Measurements from ENCODE around the gene RAX. TPM values are rescaled to one million over a fixed set of nuclear protein-coding genes. Genes with fewer than 3 reads are reported as not detected.

The RAX gene
- total and polyA plus RNA-seq, 8 donors, result 0.05 TPM; not detected in 7

GRCh38 chr18:59220784-59221765 lies 52.2 kb downstream of the RAX start:
- TF ChIP-seq, protein P1, sequence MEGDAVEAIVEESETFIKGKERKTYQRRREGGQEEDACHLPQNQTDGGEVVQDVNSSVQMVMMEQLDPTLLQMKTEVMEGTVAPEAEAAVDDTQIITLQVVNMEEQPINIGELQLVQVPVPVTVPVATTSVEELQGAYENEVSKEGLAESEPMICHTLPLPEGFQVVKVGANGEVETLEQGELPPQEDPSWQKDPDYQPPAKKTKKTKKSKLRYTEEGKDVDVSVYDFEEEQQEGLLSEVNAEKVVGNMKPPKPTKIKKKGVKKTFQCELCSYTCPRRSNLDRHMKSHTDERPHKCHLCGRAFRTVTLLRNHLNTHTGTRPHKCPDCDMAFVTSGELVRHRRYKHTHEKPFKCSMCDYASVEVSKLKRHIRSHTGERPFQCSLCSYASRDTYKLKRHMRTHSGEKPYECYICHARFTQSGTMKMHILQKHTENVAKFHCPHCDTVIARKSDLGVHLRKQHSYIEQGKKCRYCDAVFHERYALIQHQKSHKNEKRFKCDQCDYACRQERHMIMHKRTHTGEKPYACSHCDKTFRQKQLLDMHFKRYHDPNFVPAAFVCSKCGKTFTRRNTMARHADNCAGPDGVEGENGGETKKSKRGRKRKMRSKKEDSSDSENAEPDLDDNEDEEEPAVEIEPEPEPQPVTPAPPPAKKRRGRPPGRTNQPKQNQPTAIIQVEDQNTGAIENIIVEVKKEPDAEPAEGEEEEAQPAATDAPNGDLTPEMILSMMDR (IDR thresholded peaks at IDR 0.05), result no peak
- TF ChIP-seq POLR2A (IDR thresholded peaks at IDR 0.05) (no peak), EP300 (IDR thresholded peaks at IDR 0.05) (no peak), POLR2AphosphoS5 (IDR thresholded peaks at IDR 0.05) (no peak)
- Histone ChIP-seq H3K4me1 (peaks cover 9 to 19% (median 16%) of the 10 kb centered on the region in 4 donors), H3K36me3 (no peaks in the 10 kb centered on the region), H3K4me3 (no peak overlapping the region), H3K27ac (no peak overlapping the region), H3K9me3 (no peaks in the 10 kb centered on the region), H3K27me3 (peaks cover 0 to 78% (median 39%) of the 10 kb centered on the region in 3 donors)
- intact Hi-C loops (cut with DNase I; ENCODE audit: low total_unique reads), result no loop called here
- WGBS, 5 donors, result 3 to 5% (median 5%) methylated on average over 47 of the region's 47 CpGs
- DNase-seq, result peak in 1 of 2 donors; percentile 30

- peak overlapping the region in 1 of 4 donors; percentile 25 for H3K4me3 ChIP-seq
- H3K27ac ChIP-seq, result no peak overlapping the region
- H3K36me3 ChIP-seq, result no peaks in the 10 kb centered on the region
- H3K27me3 ChIP-seq, result peaks cover 0 to 78% (median 39%) of the 10 kb centered on the region in 3 donors
- WGBS, 5 donors, result 2 to 8% (median 4%) methylated on average over 33 to 46 of the region's 46 CpGs
- TF ChIP-seq POLR2A (IDR thresholded peaks at IDR 0.05), result no peak
- TF ChIP-seq POLR2AphosphoS5 (IDR thresholded peaks at IDR 0.05), result no peak
- no peak for TF ChIP-seq EP300 (IDR thresholded peaks at IDR 0.05)
- TF ChIP-seq, protein P1 (IDR thresholded peaks at IDR 0.05), result no peak
- intact Hi-C loops (cut with DNase I; ENCODE audit: low total_unique reads), result no loop called here
- H3K4me1 ChIP-seq, result peaks cover 9 to 19% (median 16%) of the 10 kb centered on the region in 4 donors
- no peaks in the 10 kb centered on the region for H3K9me3 ChIP-seq
- DNase-seq, result peak in 1 of 2 donors; percentile 19
These were observed 53.0 kb downstream of the RAX start for GRCh38 chr18:59220164-59220783.

GRCh38 chr18:59219672-59220163 lies 53.5 kb downstream of the RAX start, which contains the start of gene GRP:
Gene GRP, plus strand, starts transcription at chr18:59220158. Its CDS starts 108 bp downstream, at chr18:59220266.
- H3K4me1 ChIP-seq, result peaks cover 9 to 19% (median 16%) of the 10 kb centered on the region in 4 donors
- WGBS, 5 donors, result 4 to 6% (median 4%) methylated on average over 26 to 29 of the region's 29 CpGs
- H3K27ac ChIP-seq, result no peak within 1 kb of the TSS
- TF ChIP-seq POLR2A (IDR thresholded peaks at IDR 0.05), result no peak
- TF ChIP-seq, protein P1 (IDR thresholded peaks at IDR 0.05), result no peak
- no peaks in the 10 kb centered on the region for H3K36me3 ChIP-seq
- peak in 1 of 2 donors; percentile 12 for DNase-seq
- H3K27me3 ChIP-seq, result peaks cover 0 to 78% (median 39%) of the 10 kb centered on the region in 3 donors
- no peaks in the 10 kb centered on the region for H3K9me3 ChIP-seq
- H3K4me3 ChIP-seq, result peak within 1 kb of the TSS in 1 of 4 donors; percentile 25
- intact Hi-C loops (cut with DNase I; ENCODE audit: low total_unique reads), result no loop called here

DNA sequence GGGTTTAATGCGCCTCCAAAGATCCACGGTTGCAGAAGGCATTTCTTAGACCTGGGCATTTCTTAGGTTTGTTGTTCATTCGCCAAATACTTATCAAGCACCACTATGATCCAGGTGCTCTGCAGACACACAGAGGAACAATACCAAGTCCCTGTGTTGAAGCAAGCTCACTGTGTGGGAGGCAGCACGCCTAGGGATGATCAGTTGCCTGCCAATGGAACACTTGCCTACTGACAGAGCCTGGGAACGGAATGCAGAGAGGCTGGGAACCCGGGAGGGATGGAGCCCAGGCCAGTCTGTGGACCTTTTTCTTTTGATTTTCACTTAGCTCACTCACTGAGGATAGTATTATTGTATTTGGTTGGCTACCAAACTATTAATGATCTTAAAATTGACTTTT lies 55.2 kb downstream of the RAX start:
- Histone ChIP-seq H3K36me3 (no peaks in the 10 kb centered on the region), H3K4me1 (peaks cover 9 to 19% (median 16%) of the 10 kb centered on the region in 4 donors), H3K9me3 (no peaks in the 10 kb centered on the region), H3K27ac (no peak overlapping the region), H3K27me3 (peaks cover 0 to 80% (median 39%) of the 10 kb centered on the region in 3 donors), H3K4me3 (no peak overlapping the region)
- 72 to 76% (median 76%) methylated on average over 6 of the region's 6 CpGs for WGBS, 5 donors
- no peak for DNase-seq
- intact Hi-C loops (cut with DNase I; ENCODE audit: low total_unique reads), result no loop called here
- TF ChIP-seq POLR2AphosphoS5 (IDR thresholded peaks at IDR 0.05), result no peak
- TF ChIP-seq, protein P1 (IDR thresholded peaks at IDR 0.05), result no peak
- no peak for TF ChIP-seq EP300 (IDR thresholded peaks at IDR 0.05)
- TF ChIP-seq POLR2A (IDR thresholded peaks at IDR 0.05), result no peak

Data from stomach (tissue), 9 donors.